Neural cell (in vitro differentiated cells): ENCODE data around the gene VSIR. TPM values are rescaled to one million over a fixed set of nuclear protein-coding genes. Genes with fewer than 3 reads are reported as not detected.

Experiments
- H2AFZ ChIP-seq: fragments of 200-600, 300-800 bp; sonication (generic), shearing (Covaris generic); 2 replicates; pipeline ENCODE4 v1.6.0; 2014; ENCODE audit warnings: low read depth, mild to moderate bottlenecking, antibody characterized with exemption, low read length, moderate library complexity
- H3F3A ChIP-seq: fragments of 200-600 bp; shearing (Covaris generic); 2 replicates; pipeline ENCODE4 v1.6.1; 2016; ENCODE audit warnings: mild to moderate bottlenecking, moderate library complexity, mixed read lengths, antibody characterized with exemption, low read length; ENCODE audit not compliant: insufficient read depth, poor library complexity, severe bottlenecking
- H3K27ac ChIP-seq: fragments of 200-600, 300-800 bp; sonication (generic), shearing (Covaris generic); 2 replicates; pipeline ENCODE4 v1.5.1; 2014; ENCODE audit warnings: mild to moderate bottlenecking, low read length, moderate library complexity
- H3K27me3 ChIP-seq: fragments of 300-800, 200-600 bp; sonication (generic), shearing (Covaris generic); 2 replicates; pipeline ENCODE4 v1.6.0; 2014; ENCODE audit warnings: mild to moderate bottlenecking, low read depth, low read length, moderate library complexity; ENCODE audit not compliant: insufficient read depth
- H3K36me3 ChIP-seq: fragments of 300-800, 200-600 bp; sonication (generic), shearing (Covaris generic); 2 replicates; pipeline ENCODE4 v1.5.1; 2014; ENCODE audit warnings: mild to moderate bottlenecking, antibody characterized with exemption, low read length, moderate library complexity; ENCODE audit not compliant: insufficient read depth
- H3K4me2 ChIP-seq: fragments of 300-800, 200-600 bp; sonication (generic), shearing (Covaris generic); 2 replicates; pipeline ENCODE4 v1.6.0; 2014; ENCODE audit warnings: mild to moderate bottlenecking, low read length
- H3K4me3 ChIP-seq: fragments of 300-800, 200-600 bp; sonication (generic), shearing (Covaris generic); 2 replicates; pipeline ENCODE4 v1.5.1; 2014; ENCODE audit warnings: mild to moderate bottlenecking, low read length, moderate library complexity
- H3K79me2 ChIP-seq: fragments of 200-600 bp; shearing (Covaris generic); replicated peaks from 2 replicates; pipeline ENCODE4 v1.6.0; 2014; ENCODE audit warnings: mild to moderate bottlenecking, low read length, moderate library complexity; ENCODE audit not compliant: insufficient read depth
- H3K9ac ChIP-seq: fragments of 300-800, 200-600 bp; sonication (generic), shearing (Covaris generic); 2 replicates; pipeline ENCODE4 v1.6.1; 2016; ENCODE audit warnings: mild to moderate bottlenecking, low read length, mixed read lengths
- H3K9me2 ChIP-seq: fragments of 200-600 bp; shearing (Covaris generic); 2 replicates; pipeline ENCODE4 v1.6.1; 2016; ENCODE audit warnings: mild to moderate bottlenecking, low read length, mixed read lengths; ENCODE audit not compliant: insufficient read depth
- H3K9me3 ChIP-seq: fragments of 200-600, 300-800 bp; sonication (generic), shearing (Covaris generic); 2 replicates; pipeline ENCODE4 v1.6.1; 2016; ENCODE audit warnings: mild to moderate bottlenecking, mixed run types, low read length, moderate library complexity, mixed read lengths
- H4K20me1 ChIP-seq: fragments of 200-600 bp; shearing (Covaris generic); 2 replicates; pipeline ENCODE4 v1.6.1; 2016; ENCODE audit warnings: mild to moderate bottlenecking, mixed run types; ENCODE audit not compliant: insufficient read depth
- CTCF ChIP-seq: fragments of 450-650 bp; IDR thresholded peaks from 2 replicates; pipeline ENCODE4 v1.5.1; 2014; ENCODE audit warnings: antibody characterized with exemption, mild to moderate bottlenecking, moderate library complexity; ENCODE audit not compliant: poor library complexity, severe bottlenecking
- EP300 ChIP-seq: fragments of 450-650 bp; conservative IDR thresholded peaks from 2 replicates; pipeline ENCODE4 v1.6.1; 2014; ENCODE audit warnings: antibody characterized with exemption, mild to moderate bottlenecking, moderate library complexity; ENCODE audit not compliant: poor library complexity, severe bottlenecking
- EZH2 ChIP-seq: fragments of 200-600, 300-800 bp; shearing (Covaris generic), sonication (generic); IDR thresholded peaks from 2 replicates; pipeline ENCODE4 v1.6.1; 2014; ENCODE audit warnings: antibody characterized with exemption, low read length, borderline replicate concordance, mild to moderate bottlenecking; ENCODE audit not compliant: insufficient read depth, poor library complexity, severe bottlenecking
- MXI1 ChIP-seq: fragments of 450-650 bp; conservative IDR thresholded peaks from 2 replicates; pipeline ENCODE4 v1.6.1; 2014; ENCODE audit warnings: antibody characterized with exemption, mild to moderate bottlenecking; ENCODE audit not compliant: poor library complexity, severe bottlenecking
- POLR2AphosphoS5 ChIP-seq: IDR thresholded peaks from 2 replicates; pipeline ENCODE4 v1.6.1; 2012
- RAD21 ChIP-seq: fragments of 450-650 bp; conservative IDR thresholded peaks from 2 replicates; pipeline ENCODE4 v1.6.1; 2014; ENCODE audit warnings: antibody characterized with exemption, mild to moderate bottlenecking, moderate library complexity
- REST ChIP-seq: IDR thresholded peaks from 2 replicates; pipeline ENCODE4 v1.6.1; 2012; ENCODE audit warnings: borderline replicate concordance
- SMC3 ChIP-seq: fragments of 450-650 bp; conservative IDR thresholded peaks from 2 replicates; pipeline ENCODE4 v1.6.1; 2014; ENCODE audit warnings: antibody characterized with exemption, mild to moderate bottlenecking, moderate library complexity; ENCODE audit not compliant: poor library complexity
- TAF1 ChIP-seq: IDR thresholded peaks from 2 replicates; pipeline ENCODE4 v1.6.1; 2012; ENCODE audit warnings: low read depth
- polyA plus RNA-seq: library from polyadenylated mRNA; depleted of rRNA; stranded (reverse); fragments of >200 nt; gene quantifications from 2 replicates; pipeline ENCODE4 v1.2.3, GENCODE V29; 2014

VSIR gene
- polyA plus RNA-seq, 1 donor from 2014 or later, result not detected

GRCh38 chr10:71782917-71783490 is 9.7 kb upstream of the VSIR start:
- Histone ChIP-seq H3K27me3 (no peaks in the 10 kb centered on the region), H3K9me2 (no peaks in the 10 kb centered on the region), H3K79me2 (no peaks in the 10 kb centered on the region), H3K9me3 (no peaks in the 10 kb centered on the region), H3K27ac (no peak overlapping the region), H3K4me2 (no peak overlapping the region), H2AFZ (no peak overlapping the region), H4K20me1 (no peaks in the 10 kb centered on the region), H3K9ac (no peak overlapping the region), H3F3A (no peaks in the 10 kb centered on the region), H3K36me3 (no peaks in the 10 kb centered on the region), H3K4me3 (no peak overlapping the region)
- TF ChIP-seq SMC3 (no peak), CTCF (no peak), RAD21 (no peak), MXI1 (no peak), POLR2AphosphoS5 (no peak), TAF1 (no peak), EZH2 (no peak)

- Histone ChIP-seq H3K4me3 (no peak overlapping the region), H4K20me1 (no peaks in the 10 kb centered on the region), H3K4me2 (no peak overlapping the region), H3K9me2 (no peaks in the 10 kb centered on the region), H3K27ac (no peak overlapping the region), H3K79me2 (no peaks in the 10 kb centered on the region), H3K36me3 (no peaks in the 10 kb centered on the region), H3K9me3 (no peaks in the 10 kb centered on the region), H3K27me3 (no peaks in the 10 kb centered on the region), H3F3A (no peaks in the 10 kb centered on the region), H3K9ac (no peak overlapping the region), H2AFZ (no peak overlapping the region)
- TF ChIP-seq CTCF (no peak), POLR2AphosphoS5 (no peak), SMC3 (no peak), TAF1 (no peak), RAD21 (no peak), MXI1 (no peak), EP300 (no peak), EZH2 (no peak), REST (no peak)
Measured at GRCh38 chr10:71782221-71782916, 9.0 kb upstream of the VSIR start.
